NCI-H2227 treated with DMSO at 0.1 percent for 48 hours (cell line): ENCODE results near the gene ELOVL1.

Experiments
- DNase-seq: peaks from one replicate; lab custom pipeline; 2025; lab: John Stamatoyannopoulos, UW

Gene ELOVL1

GRCh38 chr1:43327549-43328292, 40.1 kb downstream of the ELOVL1 start:
- no peak for DNase-seq

- DNase-seq = no peak
These were observed 42.4 kb downstream of the ELOVL1 start for GRCh38 chr1:43325381-43325780.

- DNase-seq = no peak
These were observed 43.0 kb downstream of the ELOVL1 start for GRCh38 chr1:43324810-43325209.

GRCh38 chr1:43322506-43322905, 45.3 kb downstream of the ELOVL1 start:
- DNase-seq = no peak

- DNase-seq = no peak
These were observed 46.4 kb downstream of the ELOVL1 start for GRCh38 chr1:43321331-43321891.

- no peak for DNase-seq
These were observed 48.0 kb downstream of the ELOVL1 start for GRCh38 chr1:43319766-43320165.

- DNase-seq = no peak
These were observed 48.5 kb downstream of the ELOVL1 start for GRCh38 chr1:43319288-43319687.

GRCh38 chr1:43318831-43319230, 49.0 kb downstream of the ELOVL1 start:
- DNase-seq = no peak

- DNase-seq = no peak
These were observed 49.9 kb downstream of the ELOVL1 start for GRCh38 chr1:43317817-43318471.

- no peak for DNase-seq
These were observed 50.9 kb downstream of the ELOVL1 start for GRCh38 chr1:43316738-43317520.

- DNase-seq = no peak
These were observed 51.7 kb downstream of the ELOVL1 start for GRCh38 chr1:43315963-43316737.

GRCh38 chr1:43315481-43315880, 52.3 kb downstream of the ELOVL1 start:
- no peak for DNase-seq

GRCh38 chr1:43314233-43314632, 53.6 kb downstream of the ELOVL1 start:
- no peak for DNase-seq

GRCh38 chr1:43313771-43314170, 54.0 kb downstream of the ELOVL1 start:
- DNase-seq = no peak
